Astrocyte of the cerebellum (primary cell): ENCODE measurements around the gene GLI3.

Source experiments
- DNase-seq: peaks from one replicate; pipeline ENCODE4 v3.0.0-alpha.2; 2011; ENCODE audit warnings: low read depth
- H3K4me3 ChIP-seq: 2 replicates; pipeline ENCODE4 v1.5.1; 2011; ENCODE audit warnings: mild to moderate bottlenecking, low read depth, low read length, moderate library complexity
- CTCF ChIP-seq: IDR thresholded peaks from 2 replicates; pipeline ENCODE4 v1.5.1; 2012; ENCODE audit warnings: low read length, low read depth, moderate library complexity, mild to moderate bottlenecking; ENCODE audit errors: missing control alignments
- in situ Hi-C: cut with HindIII; loops from 2 replicates; pipeline ENCODE4 v1.10.0; 2017; ENCODE audit warnings: low sequenced_read_pairs

GLI3 gene

DNA sequence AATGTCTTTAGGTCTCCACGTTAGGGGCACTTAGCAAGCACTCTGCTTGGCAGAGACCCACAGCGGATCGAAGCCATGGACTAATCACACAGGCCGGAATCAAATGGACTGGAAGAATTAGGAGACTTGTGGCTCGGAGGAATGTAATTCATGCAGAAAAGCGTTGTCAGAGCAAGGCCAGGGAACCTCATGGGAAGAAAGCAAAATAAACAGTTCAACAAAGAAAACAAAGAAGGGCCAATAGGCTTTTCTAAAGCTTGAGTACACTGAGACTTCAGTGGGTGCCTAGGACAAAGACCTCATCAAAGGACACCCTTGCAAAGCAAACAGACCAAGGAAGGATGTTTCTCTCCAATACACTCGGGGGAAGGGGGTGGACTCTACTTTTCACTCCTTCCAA, 171.1 kb downstream of the GLI3 start:
- no peak overlapping the region for H3K4me3 ChIP-seq
- DNase-seq = peak; percentile 82
- in situ Hi-C loops = no loop called here
- no peak for TF ChIP-seq CTCF

DNA sequence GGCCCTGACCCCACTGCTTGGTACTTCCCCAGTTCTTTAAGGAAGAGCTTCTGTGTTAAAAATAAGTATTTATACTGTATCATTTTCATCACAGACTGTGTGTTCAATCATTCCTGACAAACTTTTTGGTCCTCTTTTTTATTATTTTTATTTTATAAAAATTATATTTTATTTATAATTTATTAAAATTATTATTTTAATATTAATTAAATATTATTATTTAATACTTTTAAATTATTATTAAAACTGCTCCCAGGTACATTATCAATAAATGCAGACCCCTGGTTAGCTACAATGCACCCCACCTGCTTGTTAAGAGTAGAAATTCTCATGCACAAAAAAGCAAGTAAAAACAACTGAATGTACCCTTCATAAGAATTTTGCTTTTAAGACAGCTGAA, 172.0 kb downstream of the GLI3 start:
- no peak overlapping the region for H3K4me3 ChIP-seq
- no peak for DNase-seq
- no peak for TF ChIP-seq CTCF
- in situ Hi-C loops = no loop called here

DNA sequence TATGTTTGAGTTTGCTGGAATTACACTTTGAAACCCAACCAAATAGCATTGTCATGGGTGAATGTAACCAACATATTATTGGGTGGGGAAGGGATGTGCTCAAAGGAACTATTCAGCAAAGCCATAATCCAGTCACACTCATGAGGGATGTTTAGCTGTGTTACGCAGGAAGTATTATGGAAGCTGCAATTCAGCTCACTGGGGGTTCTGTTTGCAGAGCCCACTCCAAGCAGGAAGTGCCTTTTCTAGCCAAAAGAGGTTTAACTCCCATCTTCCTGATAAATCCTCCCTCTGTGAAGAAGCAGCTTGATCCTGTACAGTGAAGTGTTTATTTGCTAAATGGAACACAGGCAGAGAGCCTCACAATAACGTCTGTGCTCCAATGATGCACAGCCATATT, 172.5 kb downstream of the GLI3 start:
- H3K4me3 ChIP-seq = no peak overlapping the region
- no peak for DNase-seq
- in situ Hi-C loops = no loop called here
- TF ChIP-seq CTCF = no peak

- no peak for TF ChIP-seq CTCF
- no peak overlapping the region for H3K4me3 ChIP-seq
- in situ Hi-C loops = no loop called here
- no peak for DNase-seq
These were observed 177.7 kb downstream of the GLI3 start for GRCh38 chr7:42059275-42059674.

GRCh38 chr7:42057331-42057730, 179.7 kb downstream of the GLI3 start:
- DNase-seq = no peak
- in situ Hi-C loops = no loop called here
- H3K4me3 ChIP-seq = no peak overlapping the region
- TF ChIP-seq CTCF = no peak

GRCh38 chr7:42055171-42055570, 181.8 kb downstream of the GLI3 start:
- no peak overlapping the region for H3K4me3 ChIP-seq
- DNase-seq = peak; percentile 13
- no peak for TF ChIP-seq CTCF
- in situ Hi-C loops = no loop called here

DNA sequence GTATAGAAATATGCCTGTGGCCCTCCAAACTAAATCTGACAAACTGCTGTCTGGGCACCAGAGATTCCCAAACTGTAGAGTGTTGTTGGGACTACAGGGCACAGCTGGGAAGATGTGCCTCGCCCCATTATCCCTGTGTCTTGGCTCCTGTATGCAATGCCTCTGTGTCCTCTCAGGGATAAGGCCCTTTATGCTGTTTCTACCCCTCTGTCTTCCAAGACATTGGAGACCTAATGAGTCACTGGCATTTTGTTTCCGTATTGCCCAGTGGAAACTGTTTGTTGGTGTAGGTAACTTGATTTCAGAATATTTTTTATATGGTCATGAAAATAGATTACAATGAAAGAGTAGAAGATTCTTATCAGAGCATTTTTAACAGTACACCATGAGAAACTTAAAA, 183.2 kb downstream of the GLI3 start:
- no peak overlapping the region for H3K4me3 ChIP-seq
- no peak for DNase-seq
- TF ChIP-seq CTCF = no peak
- in situ Hi-C loops = no loop called here
